HG02981 (cell line): ENCODE results near the gene PAK6.

Experiments used
- ATAC-seq: cut with Tn5 transposase; IDR thresholded peaks from one replicate; pipeline ENCODE4 v1.9.1; 2021; ENCODE audit warnings: mild to moderate bottlenecking, moderate library complexity; ENCODE audit not compliant: unreplicated experiment

PAK6 gene

GRCh38 chr15:40275523-40275922 is 36.7 kb downstream of the PAK6 start:
- ATAC-seq, result no peak

- no peak for ATAC-seq
Measured at GRCh38 chr15:40275954-40276353, 37.1 kb downstream of the PAK6 start.

- no peak for ATAC-seq
Measured at GRCh38 chr15:40276927-40277326, 38.1 kb downstream of the PAK6 start.

- no peak for ATAC-seq
Measured at GRCh38 chr15:40277471-40277870, 38.6 kb downstream of the PAK6 start.

- no peak for ATAC-seq
Measured at GRCh38 chr15:40278026-40278425, 39.2 kb downstream of the PAK6 start.

GRCh38 chr15:40279437-40280141 is 40.7 kb downstream of the PAK6 start:
- no peak for ATAC-seq

GRCh38 chr15:40280260-40281056 is 41.6 kb downstream of the PAK6 start:
- no peak for ATAC-seq

- ATAC-seq, result no peak
Measured at GRCh38 chr15:40281057-40281800, 42.4 kb downstream of the PAK6 start.

GRCh38 chr15:40281801-40282146 is 42.9 kb downstream of the PAK6 start:
- ATAC-seq, result no peak

GRCh38 chr15:40282147-40282868 is 43.4 kb downstream of the PAK6 start:
- no peak for ATAC-seq

GRCh38 chr15:40282869-40283614 is 44.2 kb downstream of the PAK6 start, which contains the start of gene ANKRD63:
ANKRD63 (minus strand) TSS chr15:40283064; CDS start chr15:40282586, 478 bp downstream.
- ATAC-seq, result no peak

- no peak for ATAC-seq
Measured at GRCh38 chr15:40283615-40284300, 44.9 kb downstream of the PAK6 start.

GRCh38 chr15:40285151-40285550 is 46.3 kb downstream of the PAK6 start:
- no peak for ATAC-seq

- no peak for ATAC-seq
Measured at GRCh38 chr15:40285554-40286011, 46.7 kb downstream of the PAK6 start.

GRCh38 chr15:40286061-40286532 is 47.2 kb downstream of the PAK6 start:
- no peak for ATAC-seq

- ATAC-seq, result no peak
Measured at GRCh38 chr15:40286794-40287193, 47.9 kb downstream of the PAK6 start.

GRCh38 chr15:40287505-40287904 is 48.6 kb downstream of the PAK6 start:
- ATAC-seq, result no peak

- ATAC-seq, result no peak
Measured at GRCh38 chr15:40287968-40288367, 49.1 kb downstream of the PAK6 start.

- ATAC-seq, result no peak
Measured at GRCh38 chr15:40289140-40289775, 50.4 kb downstream of the PAK6 start.
